IPS-NIHi11 (cell line): ENCODE measurements around the gene DHRSX.
"Not testable (repeated sequence)": the region's sequence is repeated elsewhere in the genome, so short reads cannot be mapped to it uniquely, and the experiment has no call there.

ENCODE experiments used
- DNase-seq: peaks from one replicate; pipeline ENCODE4 v3.0.0; 2012; ENCODE audit warnings: mixed read lengths, low spot score

The DHRSX gene

DNA sequence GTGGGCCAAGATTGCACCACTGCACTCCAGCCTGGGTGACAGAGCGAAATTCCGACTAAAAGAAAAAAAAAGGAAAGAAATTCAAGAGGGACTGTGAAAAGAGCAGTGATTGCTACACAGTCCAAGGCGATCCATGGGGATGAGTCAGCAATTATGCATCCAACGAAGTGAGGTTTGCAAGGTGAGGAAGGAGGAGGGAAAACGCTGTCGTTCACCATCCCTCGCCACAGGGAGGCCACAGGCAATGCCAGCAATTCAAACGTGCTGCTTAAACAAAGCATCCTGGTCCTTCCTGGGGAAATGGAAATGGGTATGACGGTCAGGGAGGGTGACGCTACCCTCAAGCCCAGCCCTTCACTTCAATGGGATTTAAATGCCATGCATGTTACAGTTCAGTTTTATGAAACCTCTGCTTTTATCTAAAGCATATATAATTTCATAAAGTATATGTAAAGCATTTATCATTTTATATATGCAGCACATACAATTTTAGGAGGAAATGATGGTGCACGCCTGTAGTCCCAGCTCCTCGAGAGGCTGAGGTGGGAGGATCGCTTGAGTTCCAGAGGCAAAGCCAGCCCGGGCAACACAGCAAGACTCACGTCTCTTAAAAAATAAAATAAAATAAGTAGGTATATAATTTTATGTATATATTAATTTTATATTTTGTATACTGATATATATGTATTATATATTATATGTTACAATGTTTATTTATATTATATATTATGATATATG lies 108.7 kb downstream of the DHRSX start:
- peak; percentile 66 for DNase-seq

DNA sequence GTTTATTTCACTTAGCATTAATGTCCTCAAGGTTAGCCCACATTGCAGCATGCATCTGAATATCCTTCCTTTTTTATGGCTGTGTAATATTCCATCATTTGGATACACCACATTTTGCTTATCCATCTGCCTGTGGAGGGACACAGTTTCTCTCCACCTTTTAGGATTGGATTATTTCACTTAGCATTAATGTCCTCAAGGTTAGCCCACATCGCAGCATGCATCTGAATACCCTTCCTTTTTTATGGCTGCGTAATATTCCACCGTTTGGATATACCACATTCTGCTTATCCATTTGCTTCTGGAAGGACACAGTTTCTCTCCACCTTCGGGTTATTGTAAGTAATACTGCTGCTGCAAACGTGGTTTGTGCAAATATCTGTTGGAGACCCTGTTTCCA lies 110.0 kb downstream of the DHRSX start:
- no peak for DNase-seq

DNA sequence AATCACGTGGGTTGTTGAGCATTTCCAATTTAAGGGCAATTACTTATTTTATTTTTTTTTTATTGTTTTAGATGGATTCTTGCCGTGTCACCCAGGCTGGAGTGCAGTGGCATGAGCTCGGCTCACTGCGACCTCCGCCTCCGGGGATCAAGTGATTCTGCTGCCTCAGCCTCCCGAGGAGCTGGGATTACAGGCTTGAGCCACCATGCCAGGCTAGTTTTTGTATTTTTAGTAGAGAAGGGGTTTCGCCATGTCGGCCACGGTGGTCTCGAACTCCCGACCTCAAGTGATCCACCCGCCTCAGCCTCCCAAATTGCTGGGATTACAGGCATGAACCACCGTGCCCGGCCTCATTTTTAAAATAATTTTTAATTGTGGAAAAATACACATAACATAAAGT lies 111.0 kb downstream of the DHRSX start:
- not testable (repeated sequence) for DNase-seq

DNA sequence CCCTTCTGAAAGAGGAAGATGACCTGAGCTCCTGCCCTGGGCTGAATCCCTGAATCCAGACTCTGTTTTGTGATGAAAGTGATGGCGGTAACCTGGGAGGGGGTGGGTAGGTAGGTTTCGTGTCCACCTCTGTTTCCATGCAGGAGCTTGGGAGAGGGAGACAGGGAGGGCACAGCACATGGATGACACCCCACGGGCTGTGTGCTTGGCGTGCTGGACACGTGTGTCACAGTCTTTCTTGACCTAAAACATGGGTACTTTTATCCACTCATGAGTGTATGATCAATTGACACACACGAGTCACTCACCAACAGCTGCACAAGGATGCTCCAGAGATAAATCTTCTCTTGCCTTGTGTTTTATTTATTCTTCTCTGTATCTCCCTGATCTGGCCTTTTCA lies 111.5 kb downstream of the DHRSX start:
- DNase-seq: no peak

DNA sequence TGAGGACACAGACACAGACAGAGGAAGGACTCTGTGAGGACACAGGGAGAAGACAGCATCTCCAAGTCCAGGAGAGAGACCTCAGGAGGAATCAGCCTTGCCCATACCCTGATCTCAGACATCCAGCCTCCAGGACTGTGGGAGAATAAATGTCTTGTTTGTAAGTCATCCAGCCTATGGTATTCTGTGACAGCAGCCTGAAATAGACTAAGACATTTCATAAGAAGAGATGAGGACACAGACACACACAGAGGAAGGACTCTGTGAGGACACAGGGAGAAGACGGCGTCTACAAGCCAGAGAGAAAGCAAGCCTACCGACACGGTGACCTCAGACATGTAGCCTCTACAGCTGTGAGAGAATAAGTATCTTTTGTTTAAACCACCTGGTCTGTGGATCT lies 112.1 kb downstream of the DHRSX start:
- no peak for DNase-seq

DNA sequence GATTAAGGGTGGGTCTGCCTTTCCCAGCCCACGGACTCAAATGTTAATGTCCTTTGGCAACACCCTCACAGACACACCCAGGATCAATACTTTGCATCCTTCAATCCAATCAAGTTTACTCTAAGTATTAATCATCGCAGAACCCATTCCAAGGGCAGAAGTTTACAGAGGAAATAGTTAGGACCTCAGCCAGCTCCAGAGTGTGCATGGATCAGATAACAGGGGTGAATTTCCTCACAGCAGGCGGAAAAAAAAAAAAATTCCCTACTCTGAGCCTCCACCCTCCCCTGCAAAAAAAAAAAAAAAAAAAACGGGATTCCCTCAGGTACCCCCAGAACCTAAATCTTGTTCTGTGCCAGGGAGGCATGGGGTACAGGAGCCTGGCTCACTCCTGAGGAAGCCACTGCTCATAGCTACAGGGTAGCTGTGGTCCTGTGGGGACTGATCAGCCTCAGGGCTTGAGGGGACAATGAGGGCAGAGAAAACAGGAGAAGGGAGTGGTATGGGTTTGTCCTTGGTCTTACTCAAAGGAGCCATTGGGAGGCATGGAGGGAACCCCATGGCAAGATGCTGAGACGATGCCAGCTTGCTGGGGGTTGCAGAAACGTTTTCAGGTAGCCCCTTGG lies 113.0 kb downstream of the DHRSX start:
- DNase-seq: no peak

DNA sequence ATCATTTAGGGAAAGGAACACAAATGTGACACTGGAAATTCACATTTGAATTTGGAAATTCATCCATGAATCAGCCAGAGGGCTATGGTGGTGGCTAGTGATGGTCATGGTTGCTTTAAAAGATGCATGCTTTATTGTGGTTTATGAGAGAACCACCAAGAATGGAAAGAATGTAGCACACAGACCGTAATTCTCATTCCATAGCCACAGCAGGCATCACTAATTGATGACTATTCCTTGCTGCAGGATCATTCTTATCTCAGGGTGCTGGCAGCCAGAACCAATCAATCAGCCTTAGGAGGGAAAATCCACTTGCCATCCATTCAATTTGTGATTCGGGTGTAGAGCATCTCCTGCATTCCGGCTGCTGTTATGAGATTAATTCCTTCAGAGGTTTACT lies 115.6 kb downstream of the DHRSX start:
- DNase-seq: no peak

DNA sequence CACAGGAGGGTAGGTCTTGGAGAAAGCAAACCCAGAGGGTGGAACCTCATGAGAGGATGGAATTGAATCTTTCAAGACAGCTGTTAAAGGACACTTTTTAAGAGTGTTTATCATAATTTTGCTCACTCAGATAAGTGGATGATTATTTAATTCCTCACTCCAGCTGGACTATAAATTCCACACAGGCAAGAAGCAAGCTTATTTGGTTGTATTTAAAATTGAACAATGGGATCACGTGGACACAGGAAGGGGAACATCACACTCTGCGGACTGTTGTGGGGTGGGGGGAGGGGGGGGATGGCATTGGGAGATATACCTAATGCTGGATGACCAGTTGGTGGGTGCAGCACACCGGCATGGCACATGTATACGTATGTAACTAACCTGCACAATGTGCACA lies 116.3 kb downstream of the DHRSX start:
- DNase-seq: no peak

DNA sequence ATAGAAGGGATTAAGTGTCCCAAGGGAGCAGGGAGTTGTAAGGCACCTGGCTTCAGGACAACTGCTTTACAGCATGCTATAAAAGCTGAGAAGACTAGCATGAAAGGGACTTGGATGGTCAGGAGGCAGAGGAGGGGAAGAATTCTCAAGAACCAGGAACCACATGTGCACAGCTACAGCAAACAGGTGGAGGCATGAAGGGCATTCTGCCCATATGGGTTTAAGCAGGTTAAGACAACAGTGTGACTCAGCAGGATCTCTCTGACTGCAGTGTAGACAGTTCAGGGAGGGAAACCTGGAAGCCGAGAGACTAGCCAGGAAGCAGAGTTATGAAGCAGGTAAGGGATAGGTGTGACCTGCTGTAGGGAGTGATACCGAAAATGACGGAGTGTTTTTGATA lies 117.0 kb downstream of the DHRSX start:
- DNase-seq: no peak

DNA sequence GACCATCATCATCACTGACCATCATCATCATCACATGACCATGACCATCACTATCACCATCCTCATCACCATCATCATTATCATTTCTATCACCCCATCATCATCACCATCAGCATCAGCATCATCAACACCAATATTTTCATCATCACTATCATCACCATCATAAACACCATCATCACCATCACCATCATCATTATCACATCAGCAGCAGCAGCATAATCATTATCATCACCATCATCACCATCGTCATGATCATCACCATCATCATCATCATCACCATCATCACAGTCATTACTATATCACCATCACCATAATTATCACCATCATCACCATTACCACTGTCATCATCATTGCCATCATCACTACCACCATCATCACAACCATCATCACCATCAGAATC lies 117.6 kb downstream of the DHRSX start:
- DNase-seq: no peak

DNA sequence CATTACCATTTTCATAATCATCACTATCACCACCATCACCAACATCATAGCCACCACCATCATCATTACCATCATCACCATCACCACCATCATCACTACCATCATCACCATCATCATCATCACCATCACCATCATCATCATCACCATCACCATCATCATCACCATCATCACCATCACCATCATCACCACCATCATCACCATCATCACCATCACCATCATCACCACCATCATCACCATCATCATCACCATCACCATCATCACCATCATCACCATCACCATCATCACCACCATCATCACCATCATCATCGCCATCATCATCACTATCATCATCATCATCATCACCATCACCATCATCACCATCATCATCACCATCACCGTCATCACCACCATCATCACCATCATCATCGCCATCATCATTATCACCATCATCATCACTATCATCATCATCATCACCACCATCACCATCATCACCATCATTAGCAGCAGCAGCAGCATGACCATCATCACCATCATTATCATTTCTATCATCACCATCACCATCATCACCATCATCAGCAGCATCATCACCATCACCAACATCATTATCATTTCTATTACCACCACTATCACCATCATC lies 118.2 kb downstream of the DHRSX start:
- not testable (repeated sequence) for DNase-seq

DNA sequence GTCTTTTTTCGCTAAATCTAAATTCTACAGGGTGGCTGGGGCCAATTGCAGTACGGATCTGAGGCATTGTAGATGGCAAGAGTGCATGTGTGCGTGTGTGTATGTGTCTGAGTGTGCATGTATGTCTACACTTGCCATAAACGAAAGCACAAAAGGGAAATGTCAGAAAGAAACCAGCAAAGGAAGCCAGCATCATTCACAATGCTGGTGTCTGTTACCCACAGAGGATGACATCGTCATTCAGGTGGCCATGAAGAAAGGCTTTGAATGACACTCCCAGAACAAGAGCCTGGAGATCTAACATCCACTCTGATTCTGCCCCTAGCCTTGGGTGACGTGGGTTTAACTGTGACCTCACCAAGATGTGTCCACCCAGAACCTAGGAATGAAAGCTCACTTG lies 124.6 kb downstream of the DHRSX start:
- no peak for DNase-seq

DNA sequence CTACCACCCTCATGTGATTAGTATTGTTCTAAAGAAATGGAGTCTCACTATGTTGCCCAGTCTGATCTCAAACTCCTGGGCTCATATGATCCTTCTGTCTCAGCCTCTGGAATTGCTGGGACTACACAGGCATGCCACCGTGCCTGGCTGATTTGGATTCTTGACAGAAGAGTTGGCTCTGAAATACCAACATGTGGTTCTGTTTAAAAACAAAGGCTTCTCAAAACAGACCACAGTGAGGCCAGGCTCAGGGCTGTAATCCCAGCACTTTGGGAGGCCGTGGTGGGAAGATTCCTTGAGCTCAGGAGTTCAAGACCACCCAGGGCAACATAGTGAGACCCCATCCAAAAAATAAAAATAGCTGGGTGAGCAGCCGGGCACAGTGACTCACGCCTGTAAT lies 126.7 kb downstream of the DHRSX start:
- no peak for DNase-seq

DNA sequence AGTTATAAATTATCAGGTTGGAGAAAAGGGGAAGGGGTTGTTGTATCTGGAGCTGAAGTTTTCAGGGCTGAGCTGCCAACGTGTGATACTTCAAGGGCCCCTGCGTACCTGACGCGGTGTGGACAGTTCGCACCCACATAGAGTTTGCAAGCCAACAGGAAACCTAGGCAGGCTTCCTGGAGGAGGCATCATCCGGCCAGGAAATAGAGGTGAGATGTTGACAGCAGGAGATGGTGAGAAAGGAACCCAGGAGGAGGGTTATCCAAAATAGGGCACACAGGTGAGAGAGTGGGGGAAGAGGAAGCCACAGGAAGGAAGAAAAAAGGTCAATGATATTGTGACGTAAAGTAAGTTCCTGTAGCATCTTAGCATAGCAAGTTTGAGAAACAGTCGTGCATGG lies 127.2 kb downstream of the DHRSX start:
- no peak for DNase-seq

DNA sequence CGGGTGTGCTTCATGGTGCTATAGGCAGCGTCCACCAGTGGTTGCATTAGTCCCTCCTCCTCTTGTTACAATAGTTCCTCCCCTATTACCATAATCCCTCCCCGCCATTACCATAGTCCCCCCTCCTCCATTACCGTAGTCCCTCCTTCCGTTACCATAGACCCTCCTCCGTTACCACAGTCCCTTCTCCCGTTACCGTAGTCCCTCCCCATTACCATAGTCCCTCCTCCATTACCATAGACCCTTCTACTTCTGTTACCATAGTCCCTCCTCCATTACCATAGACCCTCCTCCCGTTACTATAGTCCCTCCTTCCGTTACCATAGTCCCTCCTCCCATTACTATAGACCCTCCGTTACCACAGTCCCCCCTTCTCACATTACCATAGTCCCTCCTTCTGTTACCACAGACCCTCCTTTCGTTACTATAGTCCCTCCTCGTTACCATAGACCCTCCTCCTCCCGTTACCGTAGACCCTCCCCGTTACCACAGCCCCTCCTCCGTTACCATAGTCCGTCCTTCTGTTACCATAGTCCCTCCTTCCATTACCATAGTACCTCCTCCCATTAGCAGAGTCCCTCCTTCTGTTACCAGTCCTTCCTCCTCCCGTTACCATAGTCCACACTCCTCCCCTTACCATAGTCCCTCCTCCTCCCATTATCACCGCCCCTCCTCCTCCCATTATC lies 129.6 kb downstream of the DHRSX start:
- peak; percentile 43 for DNase-seq

DNA sequence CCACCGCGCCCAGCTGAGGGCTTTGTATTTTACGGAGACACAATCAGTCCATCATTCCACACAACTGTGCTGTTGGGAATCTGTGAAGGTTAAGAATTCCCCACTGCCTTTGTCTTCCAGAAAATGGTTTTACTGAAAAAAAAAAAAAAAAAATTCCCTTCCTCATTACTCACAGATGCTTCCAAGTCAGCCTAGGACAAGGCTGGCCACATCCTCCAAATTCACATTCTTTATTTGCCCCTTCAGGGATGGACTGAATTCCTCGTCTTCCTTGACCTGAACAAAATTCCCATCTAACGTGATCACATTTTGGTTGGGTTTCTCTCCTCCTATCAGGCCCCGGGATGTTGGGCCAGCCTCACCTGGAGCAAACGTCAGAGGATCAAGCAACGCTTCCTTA lies 130.3 kb downstream of the DHRSX start:
- no peak for DNase-seq

DNA sequence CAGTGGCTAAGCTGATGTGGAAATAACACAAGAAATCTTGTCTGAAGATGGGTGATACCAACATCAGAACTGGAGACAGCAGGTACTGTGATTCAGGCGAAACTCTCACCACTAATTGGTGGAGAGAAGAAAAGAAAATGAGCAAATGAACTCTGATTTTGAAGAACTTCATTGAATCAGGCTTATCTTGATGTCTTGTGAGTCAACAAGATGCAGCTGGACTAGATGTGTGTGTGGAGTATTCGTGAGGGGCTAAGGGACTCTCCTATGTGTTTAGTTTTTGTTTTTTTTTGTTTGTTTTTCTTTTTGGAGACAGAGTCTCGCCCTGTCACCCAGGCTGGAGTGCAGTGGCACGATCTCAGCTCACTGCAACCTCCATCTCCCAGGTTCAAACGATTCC lies 131.6 kb downstream of the DHRSX start:
- DNase-seq: no peak

DNA sequence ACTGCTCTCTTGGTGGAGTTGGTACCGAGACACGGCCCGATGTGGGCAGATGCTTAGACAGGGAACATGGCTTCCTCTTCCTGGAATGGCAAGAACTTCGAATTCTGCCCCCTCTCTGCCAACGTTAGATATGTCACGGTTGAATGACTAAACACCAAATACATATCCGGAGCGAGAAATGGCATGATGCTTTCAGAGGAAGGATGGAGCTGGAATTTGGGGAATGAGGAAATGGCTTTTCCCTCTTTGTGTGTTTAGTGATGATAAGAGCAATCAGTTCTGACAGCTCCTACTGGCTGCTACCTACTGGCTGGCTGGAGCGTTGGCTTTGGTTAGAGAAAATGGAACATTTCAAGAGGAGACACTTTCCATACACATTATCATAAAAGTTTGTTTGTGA lies 140.0 kb downstream of the DHRSX start:
- DNase-seq: no peak

DNA sequence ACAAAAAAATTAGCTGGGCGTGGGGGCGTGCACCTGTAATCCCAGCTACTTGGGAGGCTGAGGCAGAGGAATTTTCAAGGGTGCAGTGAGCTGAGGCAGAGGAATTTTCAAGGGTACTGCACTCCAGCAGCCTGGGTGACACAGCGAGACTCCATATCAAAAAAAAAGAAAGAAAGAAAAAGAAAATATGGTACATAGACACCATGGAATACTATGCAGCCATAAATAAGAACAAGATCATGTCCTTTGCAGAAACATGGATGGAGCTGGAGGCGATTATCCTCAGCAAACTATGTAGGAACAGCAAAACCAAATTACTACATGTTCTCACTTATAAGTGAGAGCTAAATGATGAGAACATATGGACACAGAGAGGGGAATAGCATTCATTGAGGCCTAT lies 141.3 kb downstream of the DHRSX start:
- DNase-seq: not testable (repeated sequence)

DNA sequence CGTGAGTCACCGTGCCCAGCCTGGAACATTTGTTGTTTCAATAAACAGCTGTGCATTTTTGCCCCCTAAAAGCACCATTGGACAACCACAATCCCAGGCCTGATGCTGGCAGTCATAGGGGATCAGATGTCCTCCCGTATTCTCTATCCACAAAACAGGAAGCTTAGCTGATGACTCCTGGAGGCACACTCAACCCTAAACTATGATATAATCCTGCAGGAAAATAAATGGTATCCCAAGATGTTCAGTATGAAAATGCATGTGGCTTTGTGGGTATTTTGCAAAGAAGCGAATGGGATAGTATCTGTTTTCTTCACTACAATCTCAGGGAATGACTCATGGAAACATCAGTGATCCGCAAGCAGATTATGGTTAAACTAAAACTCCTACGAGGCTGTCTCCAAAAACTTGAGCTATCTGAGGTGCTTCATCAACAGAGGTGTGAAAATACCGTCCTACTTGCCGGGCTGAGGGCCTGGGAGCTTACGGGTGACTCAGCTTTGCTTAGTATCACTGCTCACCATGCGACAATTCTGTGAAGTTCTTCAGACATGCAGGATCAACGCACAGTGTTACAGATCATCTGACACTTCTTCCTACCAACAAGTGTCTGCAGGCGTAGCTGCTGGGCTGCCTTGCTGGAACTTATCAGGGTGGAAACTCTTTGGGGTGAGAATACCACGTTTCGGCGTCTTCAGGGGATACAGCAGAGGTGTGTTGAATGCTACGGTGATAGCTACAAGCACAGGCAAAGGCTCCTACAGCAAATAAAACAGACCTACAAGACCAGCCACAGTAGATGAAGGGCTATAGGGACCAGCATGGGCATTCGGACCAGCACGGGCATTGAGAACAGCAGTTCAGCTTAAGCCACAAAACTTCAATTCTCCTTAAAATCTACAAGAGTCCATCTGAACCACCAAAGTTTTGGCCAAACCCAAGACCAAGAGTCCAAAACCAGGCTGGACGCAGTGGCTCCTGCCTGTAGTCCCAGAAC lies 148.5 kb downstream of the DHRSX start:
- DNase-seq: no peak

DNA sequence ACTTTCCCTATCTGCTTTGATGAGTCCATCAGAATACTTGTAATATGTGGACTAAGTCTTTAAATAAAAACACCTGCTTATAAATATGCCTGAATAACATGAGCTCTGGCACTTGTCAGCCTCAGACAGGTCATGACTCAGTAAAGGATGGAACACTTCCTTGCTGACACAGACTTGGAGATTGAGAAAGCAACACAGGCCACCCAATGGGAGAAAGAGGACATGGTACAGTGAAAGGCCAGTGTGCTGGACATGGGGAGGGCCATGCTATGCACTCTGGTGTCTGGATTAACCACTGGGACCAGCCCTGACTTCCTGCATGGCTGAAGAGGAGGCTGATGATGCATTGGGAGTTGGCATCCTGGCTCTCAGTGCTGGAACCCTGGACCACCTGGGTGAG lies 149.5 kb downstream of the DHRSX start:
- DNase-seq: no peak

DNA sequence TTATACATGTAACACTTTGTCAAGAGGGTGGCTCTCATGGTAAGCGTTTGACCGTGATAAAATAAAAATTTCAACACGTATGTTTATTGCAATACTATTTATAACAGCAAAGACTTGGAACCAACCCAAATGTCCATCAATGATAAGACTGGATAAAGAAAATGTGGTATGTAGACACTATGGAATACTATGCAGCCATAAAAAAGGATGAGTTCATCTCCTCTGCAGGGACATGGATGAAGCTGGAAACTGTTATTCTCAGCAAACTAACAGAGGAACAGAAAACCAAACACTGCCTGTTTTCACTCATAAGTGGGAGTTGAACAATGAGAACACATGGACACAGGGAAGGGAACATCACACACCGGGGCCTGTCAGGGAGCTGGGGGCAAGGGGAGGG lies 150.1 kb downstream of the DHRSX start:
- DNase-seq: not testable (repeated sequence)
